Mesodermal cell (in vitro differentiated cells): ENCODE results near the gene TMEM176B.

Experiments
- H3K27ac ChIP-seq: 2 replicates; pipeline ENCODE4 v1.7.0; 2013; ENCODE audit warnings: mild to moderate bottlenecking, low read depth, low read length, moderate library complexity; ENCODE audit not compliant: severe bottlenecking
- H3K36me3 ChIP-seq: 2 replicates; pipeline ENCODE4 v1.7.1; 2013; ENCODE audit warnings: mild to moderate bottlenecking, low read length, moderate library complexity; ENCODE audit not compliant: control insufficient read depth, insufficient read depth
- H3K4me1 ChIP-seq: one replicate; pipeline ENCODE4 v1.7.1; 2013; ENCODE audit warnings: mild to moderate bottlenecking, low read length; ENCODE audit not compliant: insufficient read depth, control insufficient read depth, poor library complexity, severe bottlenecking
- H3K4me3 ChIP-seq: 2 replicates; pipeline ENCODE4 v1.7.0; 2013; ENCODE audit warnings: low read length, control low read depth, mild to moderate bottlenecking; ENCODE audit not compliant: insufficient read depth, poor library complexity, severe bottlenecking; ENCODE audit errors: extremely low read depth
- H3K9me3 ChIP-seq: 2 replicates; pipeline ENCODE4 v1.7.1; 2013; ENCODE audit warnings: mild to moderate bottlenecking, low read length, moderate library complexity; ENCODE audit not compliant: control insufficient read depth
- WGBS, 2 experiments: methylation state at CpG; one replicate each; pipeline ENCODE4 v1.1.5; 2013; ENCODE audit warnings: missing lambda C conversion rate in 2 of 2; ENCODE audit not compliant: insufficient coverage in 2 of 2; 5-methylcytosine and 5-hydroxymethylcytosine counted together

Gene TMEM176B

DNA sequence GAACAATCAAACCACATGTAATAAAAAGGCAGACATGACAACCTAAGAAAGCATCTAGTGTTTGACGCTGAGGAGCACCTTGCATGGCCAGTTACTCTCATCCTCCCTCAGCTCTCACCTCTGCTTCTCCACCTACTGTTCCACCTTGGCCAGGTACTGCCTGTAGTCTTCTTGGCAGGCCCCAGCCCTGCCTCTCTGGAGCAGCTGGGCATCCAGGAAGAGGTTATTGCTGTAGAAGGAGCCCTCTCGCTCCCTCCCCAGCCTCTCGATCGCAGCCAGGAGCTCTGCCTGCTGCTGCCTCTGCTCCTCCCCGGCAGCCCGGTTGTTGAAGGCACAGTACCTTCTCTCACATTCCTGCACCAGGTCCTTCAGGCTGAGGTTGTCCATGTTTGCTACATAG lies 53.2 kb downstream of the TMEM176B start:
- Histone ChIP-seq H3K36me3 (no peaks in the 10 kb centered on the region), H3K4me3 (no peak overlapping the region), H3K9me3 (no peaks in the 10 kb centered on the region), H3K4me1 (no peaks in the 10 kb centered on the region), H3K27ac (no peak overlapping the region)
- WGBS, 2 experiments: 75 to 83% methylated on average over 6 of the region's 6 CpGs

DNA sequence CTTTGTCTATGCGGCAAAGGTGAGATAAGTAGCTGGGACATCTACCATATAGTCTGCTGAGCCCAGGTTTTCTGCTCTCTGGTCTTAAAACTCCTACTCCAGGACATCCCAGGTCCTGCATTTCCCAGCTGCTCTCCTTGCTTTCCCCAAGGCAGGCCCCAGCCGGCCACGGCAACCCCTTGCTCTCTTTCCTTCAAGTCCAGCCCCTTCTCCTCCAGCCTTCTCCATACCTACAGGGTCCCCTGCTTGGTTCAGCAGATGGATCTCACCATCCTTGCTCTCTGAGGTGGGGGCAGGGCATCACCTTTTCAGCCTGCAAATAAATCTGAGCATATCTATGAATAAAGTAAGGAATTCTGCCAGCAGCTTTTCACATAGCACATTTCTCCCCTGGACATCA lies 54.3 kb downstream of the TMEM176B start:
- 58 to 81% methylated on average over 2 to 3 of the region's 3 CpGs for WGBS, 2 experiments
- Histone ChIP-seq H3K27ac (no peak overlapping the region), H3K4me3 (no peak overlapping the region), H3K4me1 (no peaks in the 10 kb centered on the region), H3K9me3 (no peaks in the 10 kb centered on the region), H3K36me3 (no peaks in the 10 kb centered on the region)

DNA sequence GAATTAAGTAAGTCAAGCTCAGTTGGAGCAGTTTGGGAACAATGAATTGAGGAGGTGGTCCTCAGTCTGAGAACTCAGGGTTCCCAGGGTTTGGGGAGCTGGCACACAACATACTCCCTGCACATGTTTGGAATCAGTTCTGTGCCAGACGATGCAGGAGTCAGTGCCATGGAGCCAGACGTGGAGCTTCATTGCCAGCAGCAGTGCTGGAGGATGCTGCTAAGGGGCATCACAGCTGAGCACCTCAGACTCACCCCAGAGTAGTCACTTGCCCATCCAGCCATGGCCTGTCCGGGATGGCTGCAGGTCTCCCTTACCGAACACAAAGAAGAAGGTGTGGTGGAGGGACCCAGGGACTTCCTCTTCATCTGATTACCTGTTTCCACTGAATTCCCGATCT lies 55.1 kb downstream of the TMEM176B start:
- Histone ChIP-seq H3K9me3 (no peaks in the 10 kb centered on the region), H3K36me3 (no peaks in the 10 kb centered on the region), H3K4me3 (no peak overlapping the region), H3K4me1 (no peaks in the 10 kb centered on the region), H3K27ac (no peak overlapping the region)
- WGBS, 2 experiments: 67 to 75% methylated on average over 3 to 5 of the region's 5 CpGs

DNA sequence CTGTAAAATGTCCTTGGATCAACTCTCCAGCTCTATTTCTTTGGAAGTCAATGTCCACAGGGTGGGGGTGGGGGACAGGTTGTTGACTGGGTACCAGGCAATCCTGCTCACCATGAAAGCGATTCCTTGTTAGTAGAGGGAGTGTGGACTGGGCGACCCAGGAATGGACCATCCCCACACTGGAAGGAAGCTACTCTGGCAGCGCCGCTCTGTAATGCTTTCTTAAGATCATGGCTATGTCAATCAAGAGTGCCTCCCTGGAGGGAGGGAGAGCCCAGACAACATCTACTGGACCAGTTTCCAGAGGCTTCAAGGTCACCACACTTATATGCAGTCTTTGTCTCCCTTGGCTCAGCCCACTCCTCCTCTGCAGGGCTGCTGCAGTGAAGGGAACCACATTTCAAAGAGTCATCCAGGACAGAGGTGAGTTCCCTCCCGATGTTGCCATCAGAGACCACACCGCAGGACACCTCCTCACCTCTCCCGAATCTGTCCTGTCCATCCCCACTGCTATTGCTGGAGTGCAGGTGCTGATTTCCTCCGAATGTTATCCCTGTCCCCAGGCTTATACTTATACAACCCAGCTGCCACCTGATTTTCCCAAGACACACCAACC lies 56.0 kb downstream of the TMEM176B start:
- Histone ChIP-seq H3K36me3 (no peaks in the 10 kb centered on the region), H3K9me3 (no peaks in the 10 kb centered on the region), H3K27ac (no peak overlapping the region), H3K4me3 (no peak overlapping the region), H3K4me1 (no peaks in the 10 kb centered on the region)
- 72 to 73% methylated on average over 7 to 8 of the region's 8 CpGs for WGBS, 2 experiments

DNA sequence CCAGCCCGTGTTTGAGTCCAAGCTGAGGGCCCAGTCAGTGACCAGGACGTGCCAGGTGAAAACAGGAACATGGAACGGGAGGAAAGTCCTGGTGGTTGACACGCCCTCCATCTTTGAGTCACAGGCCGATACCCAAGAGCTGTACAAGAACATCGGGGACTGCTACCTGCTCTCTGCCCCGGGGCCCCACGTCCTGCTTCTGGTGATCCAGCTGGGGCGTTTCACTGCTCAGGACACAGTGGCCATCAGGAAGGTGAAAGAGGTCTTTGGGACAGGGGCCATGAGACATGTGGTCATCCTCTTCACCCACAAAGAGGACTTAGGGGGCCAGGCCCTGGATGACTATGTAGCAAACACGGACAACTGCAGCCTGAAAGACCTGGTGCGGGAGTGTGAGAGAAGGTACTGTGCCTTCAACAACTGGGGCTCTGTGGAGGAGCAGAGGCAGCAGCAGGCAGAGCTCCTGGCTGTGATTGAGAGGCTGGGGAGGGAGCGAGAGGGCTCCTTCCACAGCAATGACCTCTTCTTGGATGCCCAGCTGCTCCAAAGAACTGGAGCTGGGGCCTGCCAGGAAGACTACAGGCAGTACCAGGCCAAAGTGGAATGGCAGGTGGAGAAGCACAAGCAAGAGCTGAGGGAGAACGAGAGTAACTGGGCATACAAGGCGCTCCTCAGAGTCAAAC lies 57.7 kb downstream of the TMEM176B start:
- Histone ChIP-seq H3K4me1 (no peaks in the 10 kb centered on the region), H3K27ac (no peak overlapping the region), H3K36me3 (no peaks in the 10 kb centered on the region), H3K4me3 (no peak overlapping the region), H3K9me3 (no peaks in the 10 kb centered on the region)
- 79 to 83% methylated on average over 13 of the region's 14 CpGs for WGBS, 2 experiments
